Endothelial cell of umbilical vein (primary cell): ENCODE results near the gene TRAK1. TPM values are rescaled to one million over a fixed set of nuclear protein-coding genes. Genes with fewer than 3 reads are reported as not detected.

ENCODE experiments used
- BruUV-seq: library from RNA; stranded (reverse); fragments of 400-500 nt; replicated peaks from 2 replicates; lab custom pipeline; 2021; lab: Mats Ljungman, UMichigan
- CTCF ChIA-PET: fragments of 300-600, 350-600 bp; sonication (Branson Sonifier 250); formaldehyde crosslinking; loops from one replicate; lab custom pipeline; 2021; ENCODE audit warnings: antibody characterized with exemption, inconsistent platforms; lab: Charles Lee
- POLR2A ChIA-PET: fragments of 300-600, 350-600 bp; sonication (Branson Sonifier 250); formaldehyde crosslinking; loops from one replicate; lab custom pipeline; 2021; ENCODE audit warnings: antibody characterized with exemption, inconsistent platforms; lab: Charles Lee
- DNase-seq: peaks from one replicate; pipeline ENCODE4 v3.0.0-alpha.2; 2011; ENCODE audit warnings: low read depth, low spot score
- FAIRE-seq: peaks from 2 replicates; lab custom pipeline; 2011; peaks lifted over from hg19 to GRCh38; lab: Jason Lieb, UNC
- H2AFZ ChIP-seq: 2 replicates; pipeline ENCODE4 v1.6.0; 2012; ENCODE audit warnings: low read depth, low read length, control low read depth, inconsistent platforms
- H3K27ac ChIP-seq: 2 replicates; pipeline ENCODE4 v1.5.1; 2011; ENCODE audit warnings: low read depth, mild to moderate bottlenecking, control low read depth, low read length, moderate library complexity; ENCODE audit not compliant: insufficient read depth
- H3K27me3 ChIP-seq, 2 experiments: 2 replicates each; pipeline versions ENCODE4 v1.6.0 to v1.6.1; 2011; ENCODE audit warnings: low read length in 2 of 2, mixed read lengths in 1 of 2; ENCODE audit not compliant: control insufficient read depth in 2 of 2, insufficient read depth in 2 of 2
- H3K36me3 ChIP-seq, 2 experiments: 2 replicates in 1 of 2; 3 replicates in 1 of 2; pipeline ENCODE4 v1.5.1; 2011; ENCODE audit warnings: low read length in 2 of 2, mild to moderate bottlenecking in 1 of 2, moderate library complexity in 1 of 2; ENCODE audit not compliant: control insufficient read depth in 2 of 2, insufficient read depth in 2 of 2; ENCODE audit errors: extremely low read depth in 1 of 2
- H3K4me1 ChIP-seq: 3 replicates; pipeline ENCODE4 v1.5.1; 2011; ENCODE audit warnings: mild to moderate bottlenecking, low read length; ENCODE audit not compliant: control insufficient read depth, insufficient read depth; ENCODE audit errors: extremely low read depth
- H3K4me2 ChIP-seq: 2 replicates; pipeline ENCODE4 v1.6.1; 2011; ENCODE audit warnings: low read length, control low read depth, mixed read lengths; ENCODE audit not compliant: insufficient read depth
- H3K4me3 ChIP-seq, 3 experiments: fragments of 200-600 bp in 1 of 3; sonication (generic), shearing (Covaris generic) in 1 of 3; replicated peaks in 1 of 3; 2 replicates each; pipeline ENCODE4 v1.5.1; 2011 to 2016; ENCODE audit warnings: control low read depth in 3 of 3, low read length in 3 of 3, mild to moderate bottlenecking in 2 of 3, inconsistent platforms in 1 of 3, low read depth in 1 of 3, moderate library complexity in 1 of 3; ENCODE audit not compliant: insufficient read depth in 1 of 3
- H3K79me2 ChIP-seq: 2 replicates; pipeline ENCODE4 v1.6.0; 2012; ENCODE audit warnings: low read length, inconsistent platforms; ENCODE audit not compliant: control insufficient read depth, insufficient read depth
- H3K9ac ChIP-seq: replicated peaks from 2 replicates; pipeline ENCODE3; 2011; ENCODE audit warnings: low read length, control low read depth; ENCODE audit not compliant: insufficient read depth; ENCODE audit errors: extremely low read depth
- H3K9me1 ChIP-seq: replicated peaks from 3 replicates; pipeline ENCODE4 v1.6.0; 2011; ENCODE audit warnings: mild to moderate bottlenecking, low read length; ENCODE audit not compliant: control insufficient read depth, insufficient read depth; ENCODE audit errors: extremely low read depth
- H3K9me3 ChIP-seq: replicated peaks from 2 replicates; pipeline ENCODE4 v1.5.1; 2012; ENCODE audit warnings: low read length, inconsistent platforms; ENCODE audit not compliant: control insufficient read depth, insufficient read depth
- H4K20me1 ChIP-seq: replicated peaks from 2 replicates; pipeline ENCODE3; 2011; ENCODE audit warnings: mild to moderate bottlenecking, low read length; ENCODE audit not compliant: control insufficient read depth, insufficient read depth; ENCODE audit errors: extremely low read depth
- EZH2 ChIP-seq: IDR thresholded peaks from 2 replicates; pipeline ENCODE4 v1.6.1; 2012; ENCODE audit warnings: borderline replicate concordance, low read depth, mild to moderate bottlenecking, moderate library complexity, low read length, inconsistent platforms; ENCODE audit not compliant: severe bottlenecking
- FOS ChIP-seq: IDR thresholded peaks from 2 replicates; pipeline ENCODE4 v1.6.1; 2011; ENCODE audit warnings: mild to moderate bottlenecking, low read length, moderate library complexity, borderline replicate concordance; ENCODE audit not compliant: insufficient read depth
- GATA2 ChIP-seq: IDR thresholded peaks from 2 replicates; pipeline ENCODE4 v1.7.0; 2011; ENCODE audit warnings: low read depth, mild to moderate bottlenecking, moderate library complexity, mixed read lengths, low read length; ENCODE audit not compliant: insufficient read length, insufficient read depth
- JUN ChIP-seq: IDR thresholded peaks from 2 replicates; pipeline ENCODE4 v1.6.1; 2011; ENCODE audit warnings: borderline replicate concordance, low read depth; ENCODE audit not compliant: insufficient read length, insufficient read depth
- MAX ChIP-seq: IDR thresholded peaks from 2 replicates; pipeline ENCODE4 v1.6.1; 2011; ENCODE audit not compliant: insufficient read depth, insufficient read length
- MYC ChIP-seq: IDR thresholded peaks from one replicate; pipeline ENCODE4 v1.6.1; 2011; ENCODE audit warnings: mild to moderate bottlenecking, low read depth, low read length
- POLR2A ChIP-seq: IDR thresholded peaks from 2 replicates; pipeline ENCODE4 v1.6.1; 2012; ENCODE audit warnings: low read depth, mild to moderate bottlenecking, control low read depth, low read length
- POLR2AphosphoS5 ChIP-seq: IDR thresholded peaks from 2 replicates; pipeline ENCODE4 v1.6.1; 2012; ENCODE audit warnings: low read depth, mild to moderate bottlenecking, control low read depth, low read length, moderate library complexity; ENCODE audit not compliant: insufficient read depth
- dilution Hi-C: fragments of 300-500 bp; cut with MboI; formaldehyde crosslinking; loops from one replicate; pipeline ENCODE4 v1.15.0; 2019; ENCODE audit warnings: low sequenced_read_pairs; ENCODE audit not compliant: extremely low pct_ligation_motif_present
- intact Hi-C: fragments of 100-400 bp; cut with micrococcal nuclease; formaldehyde crosslinking; loops from one replicate; pipeline ENCODE4 v1.10.0; 2022
- polyA plus RNA-seq, 4 experiments: library from polyadenylated mRNA; depleted of rRNA in 3 of 4; stranded (reverse) in 3 of 4; unstranded in 1 of 4; fragments of >200 nt; gene quantifications; 2 replicates each; pipeline versions ENCODE4 v1.2.1 to v1.2.3, GENCODE V29; 2011 to 2012; ENCODE audit warnings: missing spikeins in 1 of 4
- total RNA-seq: library from RNA; stranded (reverse); gene quantifications from 2 replicates; pipeline ENCODE4 v1.2.3, GENCODE V29; 2021
- TF ChIP-seq, protein P1 (sequence below), 2 donors: IDR thresholded peaks; 1 replicate in 1 of 2; 2 replicates in 1 of 2; pipeline ENCODE4 v1.5.1; 2011; ENCODE audit warnings: low read length in 2 of 2, mild to moderate bottlenecking in 2 of 2, moderate library complexity in 2 of 2, control low read depth in 1 of 2, inconsistent platforms in 1 of 2, low read depth in 1 of 2; ENCODE audit not compliant: insufficient read depth in 1 of 2; ENCODE audit errors: extremely low read depth in 1 of 2

Gene TRAK1
- total and polyA plus RNA-seq, 2 donors (not counting 3 experiments of a cell fraction or from before 2014, with no cell fraction given) = 38.5 to 59.6 TPM

GRCh38 chr3:42120866-42121265, 29.7 kb downstream of the TRAK1 start:
- no peak overlapping the region for H3K4me3 ChIP-seq
- no peaks in the 10 kb centered on the region for H3K36me3 ChIP-seq
- H2AFZ ChIP-seq = no peak overlapping the region
- no peak for FAIRE-seq
- peaks cover 48% of the 10 kb centered on the region for H3K4me1 ChIP-seq
- peak overlapping the region; percentile 77 for H3K27ac ChIP-seq
- H3K4me2 ChIP-seq = no peak overlapping the region
- dilution Hi-C loops (no loop called here), intact Hi-C loops (no loop called here)
- H3K27me3 ChIP-seq = no peaks in the 10 kb centered on the region
- DNase-seq = peak; percentile 25
- ChIA-PET POLR2A (no interaction called here), CTCF (interaction anchor here (0.7 to 7.5 kb wide), 3 partner anchors 59 to 72 kb away, joined by 3 to 318 read pairs (median 36); no protein-coding TSS in a partner anchor)
- no peaks in the 10 kb centered on the region for H3K9me3 ChIP-seq
- no peaks in the 10 kb centered on the region for H3K9me1 ChIP-seq
- BruUV-seq = no TSS peak
- TF ChIP-seq POLR2A = no peak
- no peak for TF ChIP-seq GATA2
- no peak for TF ChIP-seq JUN
- no peak for TF ChIP-seq FOS
- TF ChIP-seq, protein P1, sequence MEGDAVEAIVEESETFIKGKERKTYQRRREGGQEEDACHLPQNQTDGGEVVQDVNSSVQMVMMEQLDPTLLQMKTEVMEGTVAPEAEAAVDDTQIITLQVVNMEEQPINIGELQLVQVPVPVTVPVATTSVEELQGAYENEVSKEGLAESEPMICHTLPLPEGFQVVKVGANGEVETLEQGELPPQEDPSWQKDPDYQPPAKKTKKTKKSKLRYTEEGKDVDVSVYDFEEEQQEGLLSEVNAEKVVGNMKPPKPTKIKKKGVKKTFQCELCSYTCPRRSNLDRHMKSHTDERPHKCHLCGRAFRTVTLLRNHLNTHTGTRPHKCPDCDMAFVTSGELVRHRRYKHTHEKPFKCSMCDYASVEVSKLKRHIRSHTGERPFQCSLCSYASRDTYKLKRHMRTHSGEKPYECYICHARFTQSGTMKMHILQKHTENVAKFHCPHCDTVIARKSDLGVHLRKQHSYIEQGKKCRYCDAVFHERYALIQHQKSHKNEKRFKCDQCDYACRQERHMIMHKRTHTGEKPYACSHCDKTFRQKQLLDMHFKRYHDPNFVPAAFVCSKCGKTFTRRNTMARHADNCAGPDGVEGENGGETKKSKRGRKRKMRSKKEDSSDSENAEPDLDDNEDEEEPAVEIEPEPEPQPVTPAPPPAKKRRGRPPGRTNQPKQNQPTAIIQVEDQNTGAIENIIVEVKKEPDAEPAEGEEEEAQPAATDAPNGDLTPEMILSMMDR (IDR thresholded peaks at IDR 0.05; ENCODE audit: extremely low read depth in 1 of 2, insufficient read depth in 1 of 2, low read depth in 1 of 2, low read length in 2 of 2) = no peak
- TF ChIP-seq EZH2 = no peak
- TF ChIP-seq MAX = no peak
- no peak for TF ChIP-seq POLR2AphosphoS5
- no peak for TF ChIP-seq MYC
- no peak overlapping the region for H3K9ac ChIP-seq
- peaks cover 19% of the 10 kb centered on the region for H3K79me2 ChIP-seq
- H4K20me1 ChIP-seq = no peaks in the 10 kb centered on the region
